Measurements from ENCODE around the gene ASAP3.
"Not testable (repeated sequence)": the region's sequence is repeated elsewhere in the genome, so short reads cannot be mapped to it uniquely, and the experiment has no call there.

DNA sequence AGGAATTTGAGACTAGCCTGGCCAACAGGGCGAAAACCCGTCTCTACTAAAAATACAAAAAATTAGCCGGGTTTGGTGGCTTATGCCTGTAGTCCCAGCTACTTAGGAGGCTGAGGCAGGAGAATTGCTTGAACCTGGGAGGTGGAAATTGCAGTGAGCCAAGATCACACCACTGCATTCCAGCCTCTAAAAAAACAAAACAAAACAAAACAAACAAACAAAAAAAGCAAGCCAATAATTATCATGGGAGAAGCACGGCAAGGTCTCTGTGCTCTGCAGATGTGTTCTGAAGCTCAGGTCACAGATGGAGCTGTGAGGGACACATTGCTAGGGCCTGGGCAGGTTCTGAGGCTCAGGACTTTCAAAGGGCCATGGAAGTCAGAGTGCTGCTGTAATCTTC is 103.7 kb downstream of the ASAP3 start:
- TF ChIP-seq, protein P1, sequence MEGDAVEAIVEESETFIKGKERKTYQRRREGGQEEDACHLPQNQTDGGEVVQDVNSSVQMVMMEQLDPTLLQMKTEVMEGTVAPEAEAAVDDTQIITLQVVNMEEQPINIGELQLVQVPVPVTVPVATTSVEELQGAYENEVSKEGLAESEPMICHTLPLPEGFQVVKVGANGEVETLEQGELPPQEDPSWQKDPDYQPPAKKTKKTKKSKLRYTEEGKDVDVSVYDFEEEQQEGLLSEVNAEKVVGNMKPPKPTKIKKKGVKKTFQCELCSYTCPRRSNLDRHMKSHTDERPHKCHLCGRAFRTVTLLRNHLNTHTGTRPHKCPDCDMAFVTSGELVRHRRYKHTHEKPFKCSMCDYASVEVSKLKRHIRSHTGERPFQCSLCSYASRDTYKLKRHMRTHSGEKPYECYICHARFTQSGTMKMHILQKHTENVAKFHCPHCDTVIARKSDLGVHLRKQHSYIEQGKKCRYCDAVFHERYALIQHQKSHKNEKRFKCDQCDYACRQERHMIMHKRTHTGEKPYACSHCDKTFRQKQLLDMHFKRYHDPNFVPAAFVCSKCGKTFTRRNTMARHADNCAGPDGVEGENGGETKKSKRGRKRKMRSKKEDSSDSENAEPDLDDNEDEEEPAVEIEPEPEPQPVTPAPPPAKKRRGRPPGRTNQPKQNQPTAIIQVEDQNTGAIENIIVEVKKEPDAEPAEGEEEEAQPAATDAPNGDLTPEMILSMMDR (IDR thresholded peaks at IDR 0.05), result not testable (repeated sequence)
- TF ChIP-seq ELK1 (IDR thresholded peaks at IDR 0.05; ENCODE audit: low read depth, low read length); RARB (CRISPR knock-in tag; IDR thresholded peaks at IDR 0.05); POLR2A (IDR thresholded peaks at IDR 0.05; ENCODE audit: low read length); CBX2 (IDR thresholded peaks at IDR 0.05; ENCODE audit: borderline replicate concordance, low read depth); HOXB13 (CRISPR knock-in tag; IDR thresholded peaks at IDR 0.05; ENCODE audit: low read depth); EHMT2 (IDR thresholded peaks at IDR 0.05; ENCODE audit: low read depth): not testable (repeated sequence)
- TF ChIP-seq, protein P2, sequence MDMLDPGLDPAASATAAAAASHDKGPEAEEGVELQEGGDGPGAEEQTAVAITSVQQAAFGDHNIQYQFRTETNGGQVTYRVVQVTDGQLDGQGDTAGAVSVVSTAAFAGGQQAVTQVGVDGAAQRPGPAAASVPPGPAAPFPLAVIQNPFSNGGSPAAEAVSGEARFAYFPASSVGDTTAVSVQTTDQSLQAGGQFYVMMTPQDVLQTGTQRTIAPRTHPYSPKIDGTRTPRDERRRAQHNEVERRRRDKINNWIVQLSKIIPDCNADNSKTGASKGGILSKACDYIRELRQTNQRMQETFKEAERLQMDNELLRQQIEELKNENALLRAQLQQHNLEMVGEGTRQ (IDR thresholded peaks at IDR 0.05), result not testable (repeated sequence)
- TF ChIP-seq, protein P3, sequence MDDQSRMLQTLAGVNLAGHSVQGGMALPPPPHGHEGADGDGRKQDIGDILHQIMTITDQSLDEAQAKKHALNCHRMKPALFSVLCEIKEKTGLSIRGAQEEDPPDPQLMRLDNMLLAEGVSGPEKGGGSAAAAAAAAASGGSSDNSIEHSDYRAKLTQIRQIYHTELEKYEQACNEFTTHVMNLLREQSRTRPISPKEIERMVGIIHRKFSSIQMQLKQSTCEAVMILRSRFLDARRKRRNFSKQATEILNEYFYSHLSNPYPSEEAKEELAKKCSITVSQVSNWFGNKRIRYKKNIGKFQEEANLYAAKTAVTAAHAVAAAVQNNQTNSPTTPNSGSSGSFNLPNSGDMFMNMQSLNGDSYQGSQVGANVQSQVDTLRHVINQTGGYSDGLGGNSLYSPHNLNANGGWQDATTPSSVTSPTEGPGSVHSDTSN (IDR thresholded peaks at IDR 0.05), result not testable (repeated sequence)
- TF ChIP-seq, protein P4, sequence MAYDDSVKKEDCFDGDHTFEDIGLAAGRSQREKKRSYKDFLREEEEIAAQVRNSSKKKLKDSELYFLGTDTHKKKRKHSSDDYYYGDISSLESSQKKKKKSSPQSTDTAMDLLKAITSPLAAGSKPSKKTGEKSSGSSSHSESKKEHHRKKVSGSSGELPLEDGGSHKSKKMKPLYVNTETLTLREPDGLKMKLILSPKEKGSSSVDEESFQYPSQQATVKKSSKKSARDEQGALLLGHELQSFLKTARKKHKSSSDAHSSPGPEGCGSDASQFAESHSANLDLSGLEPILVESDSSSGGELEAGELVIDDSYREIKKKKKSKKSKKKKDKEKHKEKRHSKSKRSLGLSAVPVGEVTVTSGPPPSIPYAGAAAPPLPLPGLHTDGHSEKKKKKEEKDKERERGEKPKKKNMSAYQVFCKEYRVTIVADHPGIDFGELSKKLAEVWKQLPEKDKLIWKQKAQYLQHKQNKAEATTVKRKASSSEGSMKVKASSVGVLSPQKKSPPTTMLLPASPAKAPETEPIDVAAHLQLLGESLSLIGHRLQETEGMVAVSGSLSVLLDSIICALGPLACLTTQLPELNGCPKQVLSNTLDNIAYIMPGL (CRISPR knock-in tag; IDR thresholded peaks at IDR 0.05; ENCODE audit: borderline replicate concordance), result not testable (repeated sequence)
- TF ChIP-seq, protein P5, sequence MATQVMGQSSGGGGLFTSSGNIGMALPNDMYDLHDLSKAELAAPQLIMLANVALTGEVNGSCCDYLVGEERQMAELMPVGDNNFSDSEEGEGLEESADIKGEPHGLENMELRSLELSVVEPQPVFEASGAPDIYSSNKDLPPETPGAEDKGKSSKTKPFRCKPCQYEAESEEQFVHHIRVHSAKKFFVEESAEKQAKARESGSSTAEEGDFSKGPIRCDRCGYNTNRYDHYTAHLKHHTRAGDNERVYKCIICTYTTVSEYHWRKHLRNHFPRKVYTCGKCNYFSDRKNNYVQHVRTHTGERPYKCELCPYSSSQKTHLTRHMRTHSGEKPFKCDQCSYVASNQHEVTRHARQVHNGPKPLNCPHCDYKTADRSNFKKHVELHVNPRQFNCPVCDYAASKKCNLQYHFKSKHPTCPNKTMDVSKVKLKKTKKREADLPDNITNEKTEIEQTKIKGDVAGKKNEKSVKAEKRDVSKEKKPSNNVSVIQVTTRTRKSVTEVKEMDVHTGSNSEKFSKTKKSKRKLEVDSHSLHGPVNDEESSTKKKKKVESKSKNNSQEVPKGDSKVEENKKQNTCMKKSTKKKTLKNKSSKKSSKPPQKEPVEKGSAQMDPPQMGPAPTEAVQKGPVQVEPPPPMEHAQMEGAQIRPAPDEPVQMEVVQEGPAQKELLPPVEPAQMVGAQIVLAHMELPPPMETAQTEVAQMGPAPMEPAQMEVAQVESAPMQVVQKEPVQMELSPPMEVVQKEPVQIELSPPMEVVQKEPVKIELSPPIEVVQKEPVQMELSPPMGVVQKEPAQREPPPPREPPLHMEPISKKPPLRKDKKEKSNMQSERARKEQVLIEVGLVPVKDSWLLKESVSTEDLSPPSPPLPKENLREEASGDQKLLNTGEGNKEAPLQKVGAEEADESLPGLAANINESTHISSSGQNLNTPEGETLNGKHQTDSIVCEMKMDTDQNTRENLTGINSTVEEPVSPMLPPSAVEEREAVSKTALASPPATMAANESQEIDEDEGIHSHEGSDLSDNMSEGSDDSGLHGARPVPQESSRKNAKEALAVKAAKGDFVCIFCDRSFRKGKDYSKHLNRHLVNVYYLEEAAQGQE (IDR thresholded peaks at IDR 0.05), result not testable (repeated sequence)

Measured in A549 (cell line).